H1 (cell line): ENCODE results near the gene PRR29. TPM values are rescaled to one million over a fixed set of nuclear protein-coding genes. Genes with fewer than 3 reads are reported as not detected.

ENCODE experiments used
- CHD7 ChIP-seq: fragments of 300-600 bp; sonication (generic); IDR thresholded peaks from 2 replicates; pipeline ENCODE4 v1.7.1; 2012; ENCODE audit warnings: low read length, moderate library complexity, mild to moderate bottlenecking, inconsistent platforms; ENCODE audit not compliant: insufficient replicate concordance
- CTCF ChIP-seq, 3 experiments: IDR thresholded peaks; 1 replicate in 2 of 3; 2 replicates in 1 of 3; pipeline versions ENCODE4 v1.5.1 to v1.6.1; 2011; ENCODE audit warnings: low read length in 3 of 3, mild to moderate bottlenecking in 3 of 3, inconsistent platforms in 2 of 3, low read depth in 1 of 3, moderate library complexity in 1 of 3; ENCODE audit not compliant: insufficient read depth in 1 of 3; ENCODE audit errors: control extremely low read depth in 1 of 3
- JUN ChIP-seq: IDR thresholded peaks from 2 replicates; pipeline ENCODE4 v1.6.1; 2011; ENCODE audit warnings: low read depth, mild to moderate bottlenecking, improper control_type of control experiment, low read length
- KDM5A ChIP-seq: fragments of 200-600 bp; IDR thresholded peaks from 2 replicates; pipeline ENCODE4 v1.7.1; 2012; ENCODE audit warnings: mild to moderate bottlenecking, low read length, inconsistent platforms, mixed read lengths
- POLR2AphosphoS5 ChIP-seq: IDR thresholded peaks from 2 replicates; pipeline ENCODE4 v1.6.1; 2011; ENCODE audit warnings: low read depth, low read length
- SP1 ChIP-seq: IDR thresholded peaks from 2 replicates; pipeline ENCODE4 v1.6.1; 2011; ENCODE audit warnings: low read depth, low read length
- SP4 ChIP-seq: IDR thresholded peaks from 2 replicates; pipeline ENCODE4 v1.6.1; 2012; ENCODE audit warnings: low read length, inconsistent platforms
- TAF1 ChIP-seq: IDR thresholded peaks from 2 replicates; pipeline ENCODE4 v1.6.1; 2011; ENCODE audit warnings: mild to moderate bottlenecking, low read depth, low read length
- polyA plus RNA-seq, 7 experiments: library from polyadenylated mRNA; depleted of rRNA in 3 of 7; stranded (reverse) in 5 of 7; unstranded in 2 of 7; fragments of >200 nt in 5 of 7; fragments of 200-250 nt in 2 of 7; gene quantifications; 1 replicate in 5 of 7; 2 replicates in 1 of 7; 4 replicates in 1 of 7; pipeline versions ENCODE4 v1.2.1 to v1.2.3, GENCODE V29; 2011 to 2013; ENCODE audit warnings: missing spikeins in 2 of 7, mixed read lengths in 2 of 7
- total RNA-seq: library from RNA; stranded (reverse); fragmentation: NEBNext Ultra II Directional; extraction: Animal tissue kit (Norgen Biotek cat#: 25700); gene quantifications from 2 replicates; pipeline ENCODE4 v1.2.1, GENCODE V29; 2021

Gene PRR29
- total and polyA plus RNA-seq, 2 of the 8 experiments (the other 6 are each of a cell fraction or from before 2014, with no cell fraction given), result 0.67 to 0.83 TPM

GRCh38 chr17:64002658-64003525, 4.7 kb downstream of the PRR29 start (continued):
- no peak for TF ChIP-seq CHD7
- TF ChIP-seq SP4, result no peak
- no peak for TF ChIP-seq JUN
- no peak for TF ChIP-seq CTCF (IDR thresholded peaks at IDR 0.05; ENCODE audit: control extremely low read depth in 1 of 3, insufficient read depth in 1 of 3, low read depth in 1 of 3, low read length in 3 of 3)
- no peak for TF ChIP-seq SP1
- no peak for TF ChIP-seq TAF1
- TF ChIP-seq POLR2AphosphoS5, result no peak
- TF ChIP-seq KDM5A, result no peak
